ENCODE data around the gene SCN10A. TPM values are rescaled to one million over a fixed set of nuclear protein-coding genes. Genes with fewer than 3 reads are reported as not detected.

SCN10A gene
- total and polyA plus RNA-seq, 9 of the 15 experiments (the other 6 are each of a cell fraction or from before 2014, with no cell fraction given), result not detected

DNA sequence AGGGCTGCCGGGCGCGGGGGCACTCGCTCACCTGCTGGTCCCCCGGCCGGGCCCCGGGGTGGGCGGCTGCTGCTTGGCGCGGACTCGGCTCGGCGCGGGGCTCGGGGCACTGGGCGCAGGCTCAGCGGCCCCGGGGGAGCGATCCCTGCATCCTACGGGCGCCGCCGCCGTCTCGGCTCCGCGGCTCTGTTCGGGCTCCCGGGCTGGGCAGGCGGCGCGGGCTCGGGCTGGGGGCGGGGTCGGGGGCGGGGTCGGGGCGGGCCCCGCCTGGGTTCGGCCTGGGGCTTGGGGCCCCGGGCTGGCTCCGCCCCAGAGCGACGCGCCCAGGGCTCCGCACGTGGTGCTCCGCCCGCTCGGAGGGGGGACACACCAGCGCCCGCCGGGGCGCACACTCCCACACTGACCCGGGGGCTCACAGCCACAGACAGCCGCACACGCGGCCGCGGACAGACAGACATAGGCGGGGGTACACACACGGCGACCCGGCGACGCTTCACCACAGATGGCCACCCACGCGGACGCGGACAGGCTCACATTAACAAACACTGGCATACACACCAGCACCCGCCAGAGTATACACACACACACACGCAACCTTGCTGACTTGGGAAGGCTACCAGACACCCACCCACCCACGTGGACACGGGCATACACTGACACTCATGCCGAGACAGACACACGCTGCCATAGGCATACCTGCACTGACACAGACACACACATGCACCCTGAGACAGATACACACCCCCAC, 166.3 kb downstream of the SCN10A start, which contains the start of gene SCN5A (continued):
- no peak for TF ChIP-seq PPARD (CRISPR knock-in tag; IDR thresholded peaks at IDR 0.05)
- TF ChIP-seq, protein P1, sequence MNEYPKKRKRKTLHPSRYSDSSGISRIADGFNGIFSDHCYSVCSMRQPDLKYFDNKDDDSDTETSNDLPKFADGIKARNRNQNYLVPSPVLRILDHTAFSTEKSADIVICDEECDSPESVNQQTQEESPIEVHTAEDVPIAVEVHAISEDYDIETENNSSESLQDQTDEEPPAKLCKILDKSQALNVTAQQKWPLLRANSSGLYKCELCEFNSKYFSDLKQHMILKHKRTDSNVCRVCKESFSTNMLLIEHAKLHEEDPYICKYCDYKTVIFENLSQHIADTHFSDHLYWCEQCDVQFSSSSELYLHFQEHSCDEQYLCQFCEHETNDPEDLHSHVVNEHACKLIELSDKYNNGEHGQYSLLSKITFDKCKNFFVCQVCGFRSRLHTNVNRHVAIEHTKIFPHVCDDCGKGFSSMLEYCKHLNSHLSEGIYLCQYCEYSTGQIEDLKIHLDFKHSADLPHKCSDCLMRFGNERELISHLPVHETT (CRISPR knock-in tag; conservative IDR thresholded peaks at IDR 0.05 in 1 of 2, IDR thresholded peaks at IDR 0.05 in 1 of 2), result no peak
- no peak for TF ChIP-seq HNRNPL (IDR thresholded peaks at IDR 0.05; ENCODE audit: low read depth, low read length)
- no peak for TF ChIP-seq MCM5 (IDR thresholded peaks at IDR 0.05; ENCODE audit: low read depth)
- TF ChIP-seq ZNF239 (CRISPR knock-in tag; IDR thresholded peaks at IDR 0.05), result no peak
- no peak for TF ChIP-seq NR2C1 (IDR thresholded peaks at IDR 0.05)
- no peak for TF ChIP-seq NR2C1 (tag; IDR thresholded peaks at IDR 0.05)
- TF ChIP-seq, protein P2, sequence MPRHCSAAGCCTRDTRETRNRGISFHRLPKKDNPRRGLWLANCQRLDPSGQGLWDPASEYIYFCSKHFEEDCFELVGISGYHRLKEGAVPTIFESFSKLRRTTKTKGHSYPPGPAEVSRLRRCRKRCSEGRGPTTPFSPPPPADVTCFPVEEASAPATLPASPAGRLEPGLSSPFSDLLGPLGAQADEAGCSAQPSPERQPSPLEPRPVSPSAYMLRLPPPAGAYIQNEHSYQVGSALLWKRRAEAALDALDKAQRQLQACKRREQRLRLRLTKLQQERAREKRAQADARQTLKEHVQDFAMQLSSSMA (CRISPR knock-in tag; IDR thresholded peaks at IDR 0.05), result no peak
- no peak for TF ChIP-seq CREBBP (IDR thresholded peaks at IDR 0.05; ENCODE audit: low read depth, low read length)
- TF ChIP-seq, protein P3, sequence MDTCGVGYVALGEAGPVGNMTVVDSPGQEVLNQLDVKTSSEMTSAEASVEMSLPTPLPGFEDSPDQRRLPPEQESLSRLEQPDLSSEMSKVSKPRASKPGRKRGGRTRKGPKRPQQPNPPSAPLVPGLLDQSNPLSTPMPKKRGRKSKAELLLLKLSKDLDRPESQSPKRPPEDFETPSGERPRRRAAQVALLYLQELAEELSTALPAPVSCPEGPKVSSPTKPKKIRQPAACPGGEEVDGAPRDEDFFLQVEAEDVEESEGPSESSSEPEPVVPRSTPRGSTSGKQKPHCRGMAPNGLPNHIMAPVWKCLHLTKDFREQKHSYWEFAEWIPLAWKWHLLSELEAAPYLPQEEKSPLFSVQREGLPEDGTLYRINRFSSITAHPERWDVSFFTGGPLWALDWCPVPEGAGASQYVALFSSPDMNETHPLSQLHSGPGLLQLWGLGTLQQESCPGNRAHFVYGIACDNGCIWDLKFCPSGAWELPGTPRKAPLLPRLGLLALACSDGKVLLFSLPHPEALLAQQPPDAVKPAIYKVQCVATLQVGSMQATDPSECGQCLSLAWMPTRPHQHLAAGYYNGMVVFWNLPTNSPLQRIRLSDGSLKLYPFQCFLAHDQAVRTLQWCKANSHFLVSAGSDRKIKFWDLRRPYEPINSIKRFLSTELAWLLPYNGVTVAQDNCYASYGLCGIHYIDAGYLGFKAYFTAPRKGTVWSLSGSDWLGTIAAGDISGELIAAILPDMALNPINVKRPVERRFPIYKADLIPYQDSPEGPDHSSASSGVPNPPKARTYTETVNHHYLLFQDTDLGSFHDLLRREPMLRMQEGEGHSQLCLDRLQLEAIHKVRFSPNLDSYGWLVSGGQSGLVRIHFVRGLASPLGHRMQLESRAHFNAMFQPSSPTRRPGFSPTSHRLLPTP (IDR thresholded peaks at IDR 0.05; ENCODE audit: borderline replicate concordance, extremely low read depth, insufficient read length), result no peak
- TF ChIP-seq ZNF143 (CRISPR knock-in tag; IDR thresholded peaks at IDR 0.05), result no peak
- no peak for TF ChIP-seq ZNF408 (CRISPR knock-in tag; IDR thresholded peaks at IDR 0.05; ENCODE audit: low read depth)
- TF ChIP-seq, protein P4, sequence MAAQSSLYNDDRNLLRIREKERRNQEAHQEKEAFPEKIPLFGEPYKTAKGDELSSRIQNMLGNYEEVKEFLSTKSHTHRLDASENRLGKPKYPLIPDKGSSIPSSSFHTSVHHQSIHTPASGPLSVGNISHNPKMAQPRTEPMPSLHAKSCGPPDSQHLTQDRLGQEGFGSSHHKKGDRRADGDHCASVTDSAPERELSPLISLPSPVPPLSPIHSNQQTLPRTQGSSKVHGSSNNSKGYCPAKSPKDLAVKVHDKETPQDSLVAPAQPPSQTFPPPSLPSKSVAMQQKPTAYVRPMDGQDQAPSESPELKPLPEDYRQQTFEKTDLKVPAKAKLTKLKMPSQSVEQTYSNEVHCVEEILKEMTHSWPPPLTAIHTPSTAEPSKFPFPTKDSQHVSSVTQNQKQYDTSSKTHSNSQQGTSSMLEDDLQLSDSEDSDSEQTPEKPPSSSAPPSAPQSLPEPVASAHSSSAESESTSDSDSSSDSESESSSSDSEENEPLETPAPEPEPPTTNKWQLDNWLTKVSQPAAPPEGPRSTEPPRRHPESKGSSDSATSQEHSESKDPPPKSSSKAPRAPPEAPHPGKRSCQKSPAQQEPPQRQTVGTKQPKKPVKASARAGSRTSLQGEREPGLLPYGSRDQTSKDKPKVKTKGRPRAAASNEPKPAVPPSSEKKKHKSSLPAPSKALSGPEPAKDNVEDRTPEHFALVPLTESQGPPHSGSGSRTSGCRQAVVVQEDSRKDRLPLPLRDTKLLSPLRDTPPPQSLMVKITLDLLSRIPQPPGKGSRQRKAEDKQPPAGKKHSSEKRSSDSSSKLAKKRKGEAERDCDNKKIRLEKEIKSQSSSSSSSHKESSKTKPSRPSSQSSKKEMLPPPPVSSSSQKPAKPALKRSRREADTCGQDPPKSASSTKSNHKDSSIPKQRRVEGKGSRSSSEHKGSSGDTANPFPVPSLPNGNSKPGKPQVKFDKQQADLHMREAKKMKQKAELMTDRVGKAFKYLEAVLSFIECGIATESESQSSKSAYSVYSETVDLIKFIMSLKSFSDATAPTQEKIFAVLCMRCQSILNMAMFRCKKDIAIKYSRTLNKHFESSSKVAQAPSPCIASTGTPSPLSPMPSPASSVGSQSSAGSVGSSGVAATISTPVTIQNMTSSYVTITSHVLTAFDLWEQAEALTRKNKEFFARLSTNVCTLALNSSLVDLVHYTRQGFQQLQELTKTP (IDR thresholded peaks at IDR 0.05; ENCODE audit: low read depth in 1 of 2, partially characterized antibody in 2 of 2), result no peak
- TF ChIP-seq NFXL1 (CRISPR knock-in tag; IDR thresholded peaks at IDR 0.05), result no peak
- no peak for TF ChIP-seq XRCC4 (IDR thresholded peaks at IDR 0.05; ENCODE audit: extremely low read depth, insufficient read depth, insufficient read length)
- TF ChIP-seq ETV1 (tag; conservative IDR thresholded peaks at IDR 0.05; ENCODE audit: low read depth), result no peak
- no peak for TF ChIP-seq ZFP30 (CRISPR knock-in tag; IDR thresholded peaks at IDR 0.05; ENCODE audit: borderline replicate concordance)
- TF ChIP-seq FOXA1 (IDR thresholded peaks at IDR 0.05; ENCODE audit: borderline replicate concordance), result no peak
- TF ChIP-seq CREM (IDR thresholded peaks at IDR 0.05; ENCODE audit: low read depth), result 0 out of 2 replicates have a peak, but pooled peaks have one; percentile 6
